Measurements from ENCODE around the gene CNTRL.

The CNTRL gene

GRCh38 chr9:121059998-121060636 is 14.6 kb upstream of the CNTRL start:
- TF ChIP-seq REST (IDR thresholded peaks at IDR 0.05; ENCODE audit: insufficient read depth in 1 of 2, low read depth in 2 of 2, low read length in 2 of 2), result no peak
- TF ChIP-seq SIN3A (IDR thresholded peaks at IDR 0.05; ENCODE audit: borderline replicate concordance, insufficient read depth, low read length), result no peak
- TF ChIP-seq POLR2AphosphoS5 (IDR thresholded peaks at IDR 0.05; ENCODE audit: low read depth, low read length), result no peak
- TF ChIP-seq TAF1 (IDR thresholded peaks at IDR 0.05; ENCODE audit: borderline replicate concordance, insufficient read depth, low read length), result no peak
- TF ChIP-seq FOXP2 (optimal IDR thresholded peaks at IDR 0.05; ENCODE audit: borderline replicate concordance, extremely low read depth, extremely low read length, insufficient read depth), result no peak

- no peak for TF ChIP-seq TAF1 (IDR thresholded peaks at IDR 0.05; ENCODE audit: borderline replicate concordance, insufficient read depth, low read length)
- no peak for TF ChIP-seq REST (IDR thresholded peaks at IDR 0.05; ENCODE audit: insufficient read depth in 1 of 2, low read depth in 2 of 2, low read length in 2 of 2)
- TF ChIP-seq POLR2AphosphoS5 (IDR thresholded peaks at IDR 0.05; ENCODE audit: low read depth, low read length), result no peak
- no peak for TF ChIP-seq FOXP2 (optimal IDR thresholded peaks at IDR 0.05; ENCODE audit: borderline replicate concordance, extremely low read depth, extremely low read length, insufficient read depth)
- TF ChIP-seq SIN3A (IDR thresholded peaks at IDR 0.05; ENCODE audit: borderline replicate concordance, insufficient read depth, low read length), result no peak
Observed at GRCh38 chr9:121066850-121067249, 7.9 kb upstream of the CNTRL start.

- TF ChIP-seq POLR2AphosphoS5 (IDR thresholded peaks at IDR 0.05; ENCODE audit: low read depth, low read length) (no peak), REST (IDR thresholded peaks at IDR 0.05; ENCODE audit: insufficient read depth in 1 of 2, low read depth in 2 of 2, low read length in 2 of 2) (no peak), FOXP2 (optimal IDR thresholded peaks at IDR 0.05; ENCODE audit: borderline replicate concordance, extremely low read depth, extremely low read length, insufficient read depth) (no peak), TAF1 (IDR thresholded peaks at IDR 0.05; ENCODE audit: borderline replicate concordance, insufficient read depth, low read length) (no peak), SIN3A (IDR thresholded peaks at IDR 0.05; ENCODE audit: borderline replicate concordance, insufficient read depth, low read length) (no peak)
Observed at GRCh38 chr9:121067640-121068039, 7.1 kb upstream of the CNTRL start.

GRCh38 chr9:121069396-121069795 is 5.4 kb upstream of the CNTRL start:
- TF ChIP-seq POLR2AphosphoS5 (IDR thresholded peaks at IDR 0.05; ENCODE audit: low read depth, low read length) (no peak), SIN3A (IDR thresholded peaks at IDR 0.05; ENCODE audit: borderline replicate concordance, insufficient read depth, low read length) (no peak), FOXP2 (optimal IDR thresholded peaks at IDR 0.05; ENCODE audit: borderline replicate concordance, extremely low read depth, extremely low read length, insufficient read depth) (no peak), REST (IDR thresholded peaks at IDR 0.05; ENCODE audit: insufficient read depth in 1 of 2, low read depth in 2 of 2, low read length in 2 of 2) (no peak), TAF1 (IDR thresholded peaks at IDR 0.05; ENCODE audit: borderline replicate concordance, insufficient read depth, low read length) (no peak)
